GM18498 (cell line): ENCODE data around the gene CD300LF.

Experiments
- ATAC-seq: cut with Tn5 transposase; IDR thresholded peaks from one replicate; pipeline ENCODE4 v1.9.1; 2021; ENCODE audit warnings: mild to moderate bottlenecking, moderate library complexity; ENCODE audit not compliant: unreplicated experiment

Gene CD300LF

GRCh38 chr17:74691151-74691550 is 21.6 kb downstream of the CD300LF start:
- no peak for ATAC-seq

DNA sequence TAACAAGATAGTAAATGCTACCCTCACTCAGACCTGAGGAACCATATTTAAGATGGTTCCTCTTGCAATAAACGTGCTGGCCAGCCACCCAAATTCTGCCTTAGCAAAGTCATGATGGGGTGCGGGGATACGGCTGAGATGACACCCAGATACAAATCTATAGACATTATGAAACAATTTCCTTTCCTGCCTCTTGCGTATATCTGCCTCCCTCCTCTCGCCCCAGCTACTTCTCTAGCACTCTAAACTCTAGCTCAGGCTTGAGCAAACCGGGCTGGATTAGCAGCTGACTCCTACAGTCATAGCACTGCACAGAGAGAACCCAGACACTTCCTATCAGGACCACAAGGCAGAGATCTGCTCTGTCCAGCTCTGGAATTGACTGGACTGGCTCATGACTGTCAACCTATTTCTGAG is 22.3 kb downstream of the CD300LF start:
- no peak for ATAC-seq

DNA sequence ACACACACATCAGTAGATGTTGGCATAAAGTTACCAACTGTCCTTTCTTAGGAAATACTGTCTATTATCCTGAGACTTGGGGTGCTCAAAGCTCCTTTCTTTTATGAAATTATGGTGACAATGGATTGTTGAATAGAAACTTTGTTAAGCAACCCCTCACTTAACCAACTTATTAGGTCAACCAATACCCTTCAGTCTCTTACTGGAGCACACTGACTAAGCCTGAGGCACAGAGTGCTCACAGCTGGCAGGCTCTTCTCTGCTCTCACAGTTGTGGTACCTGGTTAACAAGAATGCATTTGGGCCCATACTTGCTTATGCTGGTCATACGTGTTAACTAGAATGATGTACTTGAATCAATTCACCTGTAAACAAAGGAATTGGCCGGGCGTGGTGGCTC is 24.8 kb downstream of the CD300LF start:
- no peak for ATAC-seq

GRCh38 chr17:74686761-74687160 is 26.0 kb downstream of the CD300LF start:
- ATAC-seq: no peak

- no peak for ATAC-seq
These were observed 30.1 kb downstream of the CD300LF start for GRCh38 chr17:74682471-74683190.

DNA sequence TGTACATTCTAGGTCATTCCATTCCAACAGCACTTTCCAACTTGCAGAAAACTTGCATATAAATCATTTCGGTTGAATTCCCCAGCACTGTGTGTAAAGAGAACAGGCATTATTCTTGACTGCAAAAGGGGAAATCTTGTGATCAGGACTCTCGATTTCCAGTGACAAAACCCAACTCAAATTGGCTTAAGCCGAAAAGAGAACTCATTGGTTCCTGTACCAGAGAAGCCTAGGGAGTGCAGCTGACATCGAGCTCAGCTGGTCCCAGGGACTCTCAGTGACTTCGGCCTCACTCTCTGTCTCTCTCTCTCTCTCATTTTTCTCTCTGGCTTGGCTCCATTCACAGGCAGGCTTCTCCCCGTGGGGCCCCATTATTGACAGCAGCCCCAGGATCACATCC is 30.7 kb downstream of the CD300LF start:
- no peak for ATAC-seq

DNA sequence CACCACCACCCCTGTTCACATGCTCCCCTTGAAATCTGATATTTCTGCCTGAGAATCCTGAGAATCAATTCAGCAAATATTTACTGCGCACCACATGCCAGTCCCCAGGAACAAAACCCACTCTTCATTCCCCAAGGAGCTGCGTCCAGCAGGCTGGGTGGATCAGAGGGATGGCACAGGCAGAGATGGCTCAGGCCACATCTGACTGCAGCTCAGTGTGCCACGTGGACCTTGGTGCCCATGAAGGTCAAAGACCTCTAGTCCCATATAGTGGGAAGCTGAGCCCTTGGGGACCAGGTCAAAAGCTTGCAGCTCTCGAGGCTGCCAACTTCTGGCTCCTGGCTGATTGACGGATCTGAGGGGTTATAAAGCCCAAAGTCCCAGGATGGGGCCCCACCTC is 31.8 kb downstream of the CD300LF start:
- ATAC-seq: no peak

- no peak for ATAC-seq
These were observed 32.5 kb downstream of the CD300LF start for GRCh38 chr17:74680213-74680612.

GRCh38 chr17:74679374-74679773 is 33.3 kb downstream of the CD300LF start:
- no peak for ATAC-seq

GRCh38 chr17:74678541-74678940 is 34.2 kb downstream of the CD300LF start:
- ATAC-seq: no peak

GRCh38 chr17:74677558-74678466 is 34.9 kb downstream of the CD300LF start:
- no peak for ATAC-seq

- no peak for ATAC-seq
These were observed 41.5 kb downstream of the CD300LF start for GRCh38 chr17:74671031-74671771.

DNA sequence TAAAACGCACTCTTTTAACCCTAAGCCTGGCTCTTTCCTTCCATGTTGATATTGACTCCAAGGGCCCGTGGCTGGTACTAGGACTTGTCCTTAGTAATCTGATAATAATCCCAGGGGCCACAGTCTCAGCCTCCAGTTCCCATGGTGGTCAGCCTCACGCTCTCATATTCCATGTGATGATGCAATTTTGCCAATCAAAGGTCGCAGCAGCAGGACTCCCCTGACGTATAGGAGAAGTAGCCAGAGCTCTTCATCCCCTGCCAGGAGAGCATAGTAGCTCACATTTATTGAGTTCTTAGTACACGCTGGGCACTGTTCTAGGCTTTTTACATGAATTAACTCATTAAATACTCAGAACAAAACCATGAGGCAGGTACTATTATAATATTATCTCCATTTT is 42.4 kb downstream of the CD300LF start:
- ATAC-seq: no peak

GRCh38 chr17:74663561-74663960 is 49.2 kb downstream of the CD300LF start:
- ATAC-seq: no peak

DNA sequence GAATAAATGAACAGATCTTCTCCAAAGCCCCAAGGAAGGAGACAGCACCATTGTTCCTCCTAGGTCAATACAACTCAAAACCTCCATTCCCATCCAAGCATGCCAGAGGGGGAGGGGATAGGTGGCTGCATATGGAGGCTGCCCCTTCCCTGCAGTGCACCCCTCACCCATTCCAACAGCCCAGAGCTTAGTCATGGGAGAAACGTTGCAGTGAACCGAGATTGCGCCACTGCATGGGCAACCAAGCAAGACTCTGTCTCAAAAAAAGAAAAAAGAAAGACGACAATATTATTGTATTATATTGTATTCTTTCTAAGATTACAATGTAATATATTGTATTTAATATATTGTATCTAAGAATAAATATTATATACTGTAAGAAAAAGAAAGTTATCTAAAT is 52.8 kb downstream of the CD300LF start:
- ATAC-seq: no peak

GRCh38 chr17:74658620-74659019 is 54.1 kb downstream of the CD300LF start:
- no peak for ATAC-seq

DNA sequence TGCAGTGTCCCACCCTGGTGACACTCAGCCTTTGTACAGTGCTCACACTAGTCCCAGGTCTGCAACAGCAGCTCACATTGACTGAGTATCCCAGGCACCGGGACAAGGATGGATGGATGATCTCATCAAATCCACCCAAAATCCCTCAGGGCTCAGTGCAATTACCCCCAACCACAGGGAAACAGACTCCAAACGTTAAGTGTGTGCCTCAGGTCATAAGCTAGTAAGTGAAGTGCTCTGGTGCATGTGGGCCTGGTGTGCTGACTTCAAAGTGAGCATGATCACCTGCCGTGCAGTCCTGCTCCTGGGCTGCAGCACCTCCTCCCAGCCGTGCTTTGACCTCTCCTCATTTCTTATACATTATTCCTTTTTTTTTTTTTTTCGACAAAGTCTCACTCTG is 58.0 kb downstream of the CD300LF start:
- ATAC-seq: no peak

GRCh38 chr17:74652020-74652419 is 60.7 kb downstream of the CD300LF start:
- no peak for ATAC-seq

DNA sequence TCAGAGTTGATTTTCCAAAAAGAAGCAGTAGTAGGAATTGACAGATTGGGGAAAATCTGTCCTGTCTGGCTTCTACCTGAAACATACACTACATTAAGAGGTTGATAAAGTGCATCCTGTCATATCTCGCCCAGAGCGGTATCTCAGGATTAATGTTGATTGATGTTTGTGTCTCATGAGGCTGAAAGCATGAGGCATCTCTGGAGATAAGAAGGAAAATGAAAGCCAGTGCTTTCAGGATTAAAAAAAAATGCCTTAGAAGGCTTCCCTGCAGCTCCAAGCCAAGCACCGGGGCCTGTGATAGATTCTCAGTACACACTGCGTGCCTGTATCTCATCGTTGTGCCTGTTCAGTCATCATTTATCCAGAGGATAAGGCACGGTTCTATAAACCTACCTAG is 62.8 kb downstream of the CD300LF start:
- no peak for ATAC-seq

DNA sequence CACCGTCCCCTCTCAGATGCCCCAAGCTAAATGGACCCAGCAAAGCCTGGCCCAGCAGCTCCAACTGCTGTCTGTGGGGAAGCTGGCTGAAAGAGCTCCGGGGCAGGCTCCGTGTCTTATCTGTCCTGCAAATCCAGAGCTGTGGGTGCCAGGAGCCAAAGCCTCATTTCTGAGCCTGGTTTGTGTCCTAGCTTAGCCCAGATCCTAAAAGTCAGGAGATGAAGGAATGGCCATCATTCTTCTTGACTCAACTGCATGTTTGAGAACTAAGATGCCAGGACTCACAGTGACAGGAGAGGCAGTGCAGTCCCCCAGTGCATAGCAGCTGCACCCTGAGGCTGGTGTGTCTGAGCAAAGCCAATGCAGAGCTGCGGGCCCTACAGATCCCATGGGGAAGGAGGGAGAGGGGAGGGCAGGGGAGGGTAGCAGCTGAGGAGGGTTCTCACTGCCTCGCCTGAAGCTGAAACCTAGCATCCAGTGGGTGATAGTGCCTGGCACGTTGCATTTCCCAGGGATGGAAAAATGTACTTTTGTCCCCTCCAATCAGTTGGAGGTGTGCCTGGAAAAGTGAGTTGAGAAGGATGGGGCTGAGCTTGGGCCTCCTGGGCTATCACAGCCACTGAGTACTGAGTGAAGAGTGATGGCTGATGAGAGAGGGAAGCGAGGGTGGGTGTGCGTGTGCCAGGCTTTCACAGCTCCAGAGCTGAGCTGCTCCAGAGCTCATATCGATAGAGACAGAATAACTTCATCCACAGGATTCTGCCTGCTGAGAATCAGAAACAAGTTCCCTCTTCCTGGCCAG is 64.7 kb downstream of the CD300LF start:
- no peak for ATAC-seq

- ATAC-seq: no peak
These were observed 66.5 kb downstream of the CD300LF start for GRCh38 chr17:74646231-74646630.
